Esophagus squamous epithelium (tissue), 4 donors: Measurements from ENCODE around the gene STARD5.

Source experiments
- POLR2A ChIP-seq, 4 donors: fragments of 450-650 bp; IDR thresholded peaks; one replicate each; pipeline ENCODE4 v1.6.1; 2017; ENCODE audit warnings: antibody characterized with exemption in 4 of 4, mild to moderate bottlenecking in 4 of 4, moderate library complexity in 3 of 4
- TF ChIP-seq, protein P1 (sequence below), 6 experiments: fragments of 450-650 bp in 4 of 6; fragments of 200-600 bp in 2 of 6; sonication (generic) in 2 of 6; IDR thresholded peaks; one replicate each; pipeline ENCODE4 v1.5.1; 2016 to 2019; ENCODE audit warnings: antibody characterized with exemption in 6 of 6, mild to moderate bottlenecking in 4 of 6, moderate library complexity in 4 of 6

DNA sequence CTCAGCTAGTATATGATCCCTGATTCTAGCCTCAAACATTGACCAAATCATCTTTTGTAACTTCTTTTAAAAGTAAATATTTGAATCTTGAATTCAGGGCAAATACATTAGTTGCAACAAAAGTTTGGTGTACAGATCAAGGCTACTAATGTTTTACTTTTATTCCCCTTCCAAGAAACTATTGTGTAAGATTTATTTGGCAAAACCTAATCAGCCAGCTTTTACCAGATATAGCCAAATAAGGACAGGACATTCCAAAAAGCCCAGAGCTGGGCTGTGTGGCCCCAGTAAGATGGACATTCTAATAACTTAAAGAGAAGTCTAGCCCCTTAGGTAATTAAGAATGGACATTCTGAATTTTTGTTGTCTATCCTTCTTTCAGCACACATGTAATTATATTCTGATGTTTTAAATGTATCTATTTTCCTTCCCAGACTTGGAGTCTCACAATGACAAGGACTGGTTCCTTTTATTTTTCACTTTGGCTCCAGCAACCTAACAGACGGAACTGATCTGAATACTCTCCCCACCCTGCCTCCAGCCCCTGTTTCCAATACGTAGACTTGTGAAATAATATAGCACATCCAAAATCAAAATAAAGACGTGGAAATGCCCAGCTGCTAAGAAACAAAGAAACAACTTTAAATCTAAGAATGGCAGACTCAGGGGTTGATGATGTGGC is 48.1 kb downstream of the STARD5 start:
- TF ChIP-seq, protein P1, sequence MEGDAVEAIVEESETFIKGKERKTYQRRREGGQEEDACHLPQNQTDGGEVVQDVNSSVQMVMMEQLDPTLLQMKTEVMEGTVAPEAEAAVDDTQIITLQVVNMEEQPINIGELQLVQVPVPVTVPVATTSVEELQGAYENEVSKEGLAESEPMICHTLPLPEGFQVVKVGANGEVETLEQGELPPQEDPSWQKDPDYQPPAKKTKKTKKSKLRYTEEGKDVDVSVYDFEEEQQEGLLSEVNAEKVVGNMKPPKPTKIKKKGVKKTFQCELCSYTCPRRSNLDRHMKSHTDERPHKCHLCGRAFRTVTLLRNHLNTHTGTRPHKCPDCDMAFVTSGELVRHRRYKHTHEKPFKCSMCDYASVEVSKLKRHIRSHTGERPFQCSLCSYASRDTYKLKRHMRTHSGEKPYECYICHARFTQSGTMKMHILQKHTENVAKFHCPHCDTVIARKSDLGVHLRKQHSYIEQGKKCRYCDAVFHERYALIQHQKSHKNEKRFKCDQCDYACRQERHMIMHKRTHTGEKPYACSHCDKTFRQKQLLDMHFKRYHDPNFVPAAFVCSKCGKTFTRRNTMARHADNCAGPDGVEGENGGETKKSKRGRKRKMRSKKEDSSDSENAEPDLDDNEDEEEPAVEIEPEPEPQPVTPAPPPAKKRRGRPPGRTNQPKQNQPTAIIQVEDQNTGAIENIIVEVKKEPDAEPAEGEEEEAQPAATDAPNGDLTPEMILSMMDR (IDR thresholded peaks at IDR 0.05) = no peak
- TF ChIP-seq POLR2A (IDR thresholded peaks at IDR 0.05) = no peak
